Uterus (tissue), 2 donors: ENCODE measurements around the gene ARHGAP42.

ENCODE experiments used
- CTCF ChIP-seq, 4 experiments: fragments of 200-600 bp in 2 of 4; fragments of 450-650 bp in 2 of 4; sonication (generic) in 2 of 4; IDR thresholded peaks; one replicate each; pipeline ENCODE4 v1.5.1; 2016 to 2019; ENCODE audit warnings: antibody characterized with exemption in 4 of 4, mild to moderate bottlenecking in 2 of 4, moderate library complexity in 1 of 4
- POLR2A ChIP-seq, 2 donors: fragments of 450-650 bp; IDR thresholded peaks; one replicate each; pipeline ENCODE4 v1.6.1; 2016; ENCODE audit warnings: antibody characterized with exemption in 2 of 2, mild to moderate bottlenecking in 1 of 2, moderate library complexity in 1 of 2

GRCh38 chr11:100832829-100833228, 145.7 kb downstream of the ARHGAP42 start:
- TF ChIP-seq CTCF (IDR thresholded peaks at IDR 0.05), result no peak
- no peak for TF ChIP-seq POLR2A (IDR thresholded peaks at IDR 0.05)
